Left lung (tissue), 10 donors: ENCODE data around the gene PDCL3. TPM values are rescaled to one million over a fixed set of nuclear protein-coding genes. Genes with fewer than 3 reads are reported as not detected.

ENCODE experiments used
- ATAC-seq: fragments of 200-7000 bp; cut with Tn5 transposase; one replicate; pipeline ENCODE4 v1.9.1; 2020; ENCODE audit warnings: moderate library complexity
- DNase-seq, 4 donors: peaks; one replicate each; pipeline ENCODE4 v3.0.0-alpha.2; 2013 to 2020
- H3K27ac ChIP-seq, 2 donors: fragments of 200-600 bp; sonication (generic) in 1 of 2; one replicate each; pipeline versions ENCODE4 v1.5.0 to v1.8.0; 2020 to 2021
- H3K27me3 ChIP-seq, 2 donors: fragments of 200-600 bp; sonication (generic) in 1 of 2; one replicate each; pipeline versions ENCODE4 v1.5.0 to v1.8.0; 2020 to 2021
- H3K36me3 ChIP-seq, 2 donors: fragments of 200-600 bp; sonication (generic) in 1 of 2; one replicate each; pipeline versions ENCODE4 v1.5.0 to v1.8.0; 2020 to 2021
- H3K4me1 ChIP-seq, 2 donors: fragments of 200-600 bp; one replicate each; pipeline ENCODE4 v1.8.0; 2021
- H3K4me3 ChIP-seq, 2 donors: fragments of 200-600 bp; sonication (generic) in 1 of 2; one replicate each; pipeline versions ENCODE4 v1.5.0 to v1.8.0; 2020 to 2021; ENCODE audit warnings: mild to moderate bottlenecking in 1 of 2
- H3K9me3 ChIP-seq, 2 donors: fragments of 200-600 bp; sonication (generic) in 1 of 2; one replicate each; pipeline versions ENCODE4 v1.5.0 to v1.8.0; 2020 to 2021
- intact Hi-C, 2 donors: fragments of 100-400 bp; cut with DNase I; formaldehyde crosslinking; loops; one replicate each; pipeline versions ENCODE4 v1.11.2 to v1.14.2; 2022
- polyA plus RNA-seq, 6 donors: library from polyadenylated mRNA; unstranded; fragments of 120-200 nt; gene quantifications; one replicate each; pipeline ENCODE4 v1.2.1, GENCODE V29; 2013; ENCODE audit not compliant: insufficient read length in 6 of 6
- total RNA-seq, 2 donors: library from RNA; stranded (reverse); fragmentation: NEBNext Ultra II Directional; extraction: Animal tissue kit (Norgen Biotek cat#: 25700); gene quantifications; one replicate each; pipeline ENCODE4 v1.2.1, GENCODE V29; 2021
- TF ChIP-seq, protein P1 (sequence below), 2 donors: fragments of 200-600 bp; sonication (generic) in 1 of 2; IDR thresholded peaks; one replicate each; pipeline versions ENCODE4 v1.5.0 to v1.8.0; 2021; ENCODE audit warnings: antibody characterized with exemption in 2 of 2
- donor health status: DM: no; HTN: yes; CAD: no.
- donor health status: DM: no; HTN: no; CAD: no.

The PDCL3 gene
- total and polyA plus RNA-seq, 8 donors: 17.8 to 29.2 (median 27.4) TPM

DNA sequence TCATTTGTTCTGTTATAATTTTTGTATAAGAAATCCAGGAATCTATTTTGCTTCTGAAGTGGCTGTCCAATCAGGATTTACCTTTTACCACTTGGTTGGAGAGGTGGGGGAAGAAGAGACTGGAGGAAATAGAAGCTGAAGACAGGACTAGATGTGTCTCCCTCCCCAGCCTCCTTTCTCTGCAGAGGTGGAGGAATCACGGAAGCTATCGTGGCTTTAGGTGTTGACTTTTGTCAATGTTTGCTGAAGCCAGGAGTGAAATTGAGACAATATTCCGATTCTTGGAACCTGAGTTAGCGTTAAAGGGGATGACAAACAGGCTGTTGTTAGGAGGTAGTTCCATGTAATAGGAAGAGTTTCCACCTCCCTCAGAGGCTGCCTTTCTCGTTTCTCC is 43.5 kb downstream of the PDCL3 start:
- Histone ChIP-seq H3K36me3 (no peaks in the 10 kb centered on the region), H3K4me1 (no peaks in the 10 kb centered on the region), H3K4me3 (no peak overlapping the region), H3K9me3 (no peaks in the 10 kb centered on the region), H3K27me3 (no peaks in the 10 kb centered on the region), H3K27ac (no peak overlapping the region)
- DNase-seq: peak in 1 of 4 donors; percentile 3
- no peak for ATAC-seq
- intact Hi-C loops: loop anchor here in 1 of 2 donors (5.0 kb wide), 1 partner anchor 381 kb away; no protein-coding TSS in a partner anchor
- TF ChIP-seq, protein P1, sequence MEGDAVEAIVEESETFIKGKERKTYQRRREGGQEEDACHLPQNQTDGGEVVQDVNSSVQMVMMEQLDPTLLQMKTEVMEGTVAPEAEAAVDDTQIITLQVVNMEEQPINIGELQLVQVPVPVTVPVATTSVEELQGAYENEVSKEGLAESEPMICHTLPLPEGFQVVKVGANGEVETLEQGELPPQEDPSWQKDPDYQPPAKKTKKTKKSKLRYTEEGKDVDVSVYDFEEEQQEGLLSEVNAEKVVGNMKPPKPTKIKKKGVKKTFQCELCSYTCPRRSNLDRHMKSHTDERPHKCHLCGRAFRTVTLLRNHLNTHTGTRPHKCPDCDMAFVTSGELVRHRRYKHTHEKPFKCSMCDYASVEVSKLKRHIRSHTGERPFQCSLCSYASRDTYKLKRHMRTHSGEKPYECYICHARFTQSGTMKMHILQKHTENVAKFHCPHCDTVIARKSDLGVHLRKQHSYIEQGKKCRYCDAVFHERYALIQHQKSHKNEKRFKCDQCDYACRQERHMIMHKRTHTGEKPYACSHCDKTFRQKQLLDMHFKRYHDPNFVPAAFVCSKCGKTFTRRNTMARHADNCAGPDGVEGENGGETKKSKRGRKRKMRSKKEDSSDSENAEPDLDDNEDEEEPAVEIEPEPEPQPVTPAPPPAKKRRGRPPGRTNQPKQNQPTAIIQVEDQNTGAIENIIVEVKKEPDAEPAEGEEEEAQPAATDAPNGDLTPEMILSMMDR (IDR thresholded peaks at IDR 0.05): no peak

- Histone ChIP-seq H3K36me3 (no peaks in the 10 kb centered on the region), H3K4me1 (no peaks in the 10 kb centered on the region), H3K9me3 (no peaks in the 10 kb centered on the region), H3K27me3 (no peaks in the 10 kb centered on the region), H3K4me3 (no peak overlapping the region), H3K27ac (no peak overlapping the region)
- peak; percentile 73 for ATAC-seq
- TF ChIP-seq, protein P1 (IDR thresholded peaks at IDR 0.05): peak; percentile 79 to 81
- intact Hi-C loops: loop anchor here in 1 of 2 donors (5.0 kb wide), 1 partner anchor 380 kb away; no protein-coding TSS in a partner anchor
- peak in 2 of 4 donors; percentile 27 to 33 for DNase-seq
These were observed 44.0 kb downstream of the PDCL3 start for GRCh38 chr2:100606726-100607343.

- peak; percentile 86 for ATAC-seq
- TF ChIP-seq, protein P1 (IDR thresholded peaks at IDR 0.05): peak; percentile 38 to 50
- DNase-seq: peak; percentile 43 to 85 (median 61)
- H3K4me1 ChIP-seq: no peaks in the 10 kb centered on the region
- H3K9me3 ChIP-seq: no peaks in the 10 kb centered on the region
- H3K27ac ChIP-seq: no peak overlapping the region
- no peaks in the 10 kb centered on the region for H3K27me3 ChIP-seq
- intact Hi-C loops: no loop called here
- no peak overlapping the region for H3K4me3 ChIP-seq
- no peaks in the 10 kb centered on the region for H3K36me3 ChIP-seq
These were observed 47.6 kb downstream of the PDCL3 start for GRCh38 chr2:100610381-100610831.

DNA sequence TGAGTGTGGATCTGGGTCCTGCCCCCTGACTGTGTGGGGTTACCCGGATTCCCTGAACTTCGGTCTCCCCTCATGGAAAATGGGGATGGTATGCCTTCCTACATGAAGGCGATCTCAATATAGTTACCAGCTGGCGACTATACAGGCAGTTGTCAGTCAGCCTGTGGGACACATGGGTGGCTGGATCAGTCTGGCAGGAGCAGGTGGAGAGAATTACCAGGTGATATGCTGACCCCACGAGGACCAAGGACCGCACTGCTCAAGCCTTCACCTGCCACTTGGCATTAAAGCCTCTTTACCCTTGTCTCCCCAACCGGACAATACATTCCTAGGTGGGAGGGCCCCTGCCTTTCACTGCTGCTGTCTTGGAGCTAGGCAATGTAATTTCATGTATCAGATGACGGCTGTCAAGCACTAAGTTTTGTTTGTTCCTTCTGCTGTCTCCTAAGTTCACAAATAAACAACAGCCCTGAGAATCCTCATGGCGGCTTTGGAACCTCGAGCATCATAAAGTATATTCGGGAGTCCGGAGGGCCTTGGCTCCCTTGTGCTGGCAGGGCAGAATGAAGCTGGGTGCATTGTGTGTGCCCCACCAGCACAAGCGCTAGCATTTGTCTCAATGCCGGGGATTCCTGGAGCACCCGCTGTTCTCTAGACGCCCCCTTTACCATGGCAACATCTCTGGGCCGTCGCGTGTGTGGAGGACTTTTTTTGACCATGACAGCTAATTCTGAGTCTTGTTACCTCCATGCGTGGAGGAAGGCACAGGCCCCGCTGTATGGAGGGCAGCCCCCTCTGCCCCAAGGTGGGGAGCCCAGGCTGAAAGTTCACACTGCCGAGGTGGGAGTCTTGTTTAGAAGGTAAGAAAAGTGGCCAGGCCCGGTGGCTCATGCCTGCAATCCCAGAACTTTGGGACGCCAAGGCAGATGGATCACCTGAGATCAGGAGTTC is 48.6 kb downstream of the PDCL3 start:
- Histone ChIP-seq H3K36me3 (no peaks in the 10 kb centered on the region), H3K4me1 (no peaks in the 10 kb centered on the region), H3K27me3 (no peaks in the 10 kb centered on the region), H3K27ac (no peak overlapping the region), H3K9me3 (no peaks in the 10 kb centered on the region), H3K4me3 (no peak overlapping the region)
- TF ChIP-seq, protein P1 (IDR thresholded peaks at IDR 0.05): no peak
- intact Hi-C loops: no loop called here
- ATAC-seq: no peak
- no peak for DNase-seq
